ENCODE data around the gene BICRAL.

The BICRAL gene

GRCh38 chr6:42748203-42748898, 33.5 kb upstream of the BICRAL start:
- Histone ChIP-seq H3K27me3 (ENCODE audit: control insufficient read depth in 1 of 2, insufficient read depth in 2 of 2, low read length in 2 of 2) (no peaks in the 10 kb centered on the region), H3K9me3 (ENCODE audit: control insufficient read depth in 2 of 2, low read length in 2 of 2) (no peaks in the 10 kb centered on the region), H3K27ac (ENCODE audit: low read length) (no peak overlapping the region), H3K36me3 (ENCODE audit: control insufficient read depth in 2 of 2, insufficient read depth in 2 of 2, low read length in 2 of 2) (no peaks in the 10 kb centered on the region), H3K4me1 (ENCODE audit: control insufficient read depth, insufficient read depth, low read length) (peaks cover 13% of the 10 kb centered on the region), H3K4me3 (ENCODE audit: low read length in 2 of 2) (peak overlapping the region; percentile 21 to 86), H3K9ac (ENCODE audit: low read length in 2 of 2) (no peak overlapping the region)

GRCh38 chr6:42751055-42751454, 30.8 kb upstream of the BICRAL start:
- Histone ChIP-seq H3K9ac (ENCODE audit: low read length in 2 of 2) (no peak overlapping the region), H3K4me3 (ENCODE audit: low read length in 2 of 2) (no peak overlapping the region), H3K27ac (ENCODE audit: low read length) (no peak overlapping the region), H3K4me1 (ENCODE audit: control insufficient read depth, insufficient read depth, low read length) (no peaks in the 10 kb centered on the region), H3K27me3 (ENCODE audit: control insufficient read depth in 1 of 2, insufficient read depth in 2 of 2, low read length in 2 of 2) (no peaks in the 10 kb centered on the region), H3K9me3 (ENCODE audit: control insufficient read depth in 2 of 2, low read length in 2 of 2) (no peaks in the 10 kb centered on the region), H3K36me3 (ENCODE audit: control insufficient read depth in 2 of 2, insufficient read depth in 2 of 2, low read length in 2 of 2) (no peaks in the 10 kb centered on the region)

GRCh38 chr6:42754759-42755158, 27.1 kb upstream of the BICRAL start:
- no peaks in the 10 kb centered on the region for H3K27me3 ChIP-seq (ENCODE audit: control insufficient read depth in 1 of 2, insufficient read depth in 2 of 2, low read length in 2 of 2)
- no peaks in the 10 kb centered on the region for H3K9me3 ChIP-seq (ENCODE audit: control insufficient read depth in 2 of 2, low read length in 2 of 2)
- no peaks in the 10 kb centered on the region for H3K4me1 ChIP-seq (ENCODE audit: control insufficient read depth, insufficient read depth, low read length)
- H3K36me3 ChIP-seq (ENCODE audit: control insufficient read depth in 2 of 2, insufficient read depth in 2 of 2, low read length in 2 of 2) = peaks cover 6 to 11% of the 10 kb centered on the region in 2 donors
- H3K27ac ChIP-seq (ENCODE audit: low read length) = no peak overlapping the region
- no peak overlapping the region for H3K9ac ChIP-seq (ENCODE audit: low read length in 2 of 2)
- no peak overlapping the region for H3K4me3 ChIP-seq (ENCODE audit: low read length in 2 of 2)

- Histone ChIP-seq H3K27ac (ENCODE audit: low read length) (no peak overlapping the region), H3K27me3 (ENCODE audit: control insufficient read depth in 1 of 2, insufficient read depth in 2 of 2, low read length in 2 of 2) (no peaks in the 10 kb centered on the region), H3K36me3 (ENCODE audit: control insufficient read depth in 2 of 2, insufficient read depth in 2 of 2, low read length in 2 of 2) (peaks cover 6 to 11% of the 10 kb centered on the region in 2 donors), H3K9ac (ENCODE audit: low read length in 2 of 2) (no peak overlapping the region), H3K4me1 (ENCODE audit: control insufficient read depth, insufficient read depth, low read length) (no peaks in the 10 kb centered on the region), H3K4me3 (ENCODE audit: low read length in 2 of 2) (no peak overlapping the region), H3K9me3 (ENCODE audit: control insufficient read depth in 2 of 2, low read length in 2 of 2) (no peaks in the 10 kb centered on the region)
Observed at GRCh38 chr6:42756722-42757121, 25.1 kb upstream of the BICRAL start.

GRCh38 chr6:42758756-42759430, 23.0 kb upstream of the BICRAL start:
- H3K36me3 ChIP-seq (ENCODE audit: control insufficient read depth in 2 of 2, insufficient read depth in 2 of 2, low read length in 2 of 2) = peaks cover 6 to 11% of the 10 kb centered on the region in 2 donors
- H3K4me1 ChIP-seq (ENCODE audit: control insufficient read depth, insufficient read depth, low read length) = no peaks in the 10 kb centered on the region
- H3K27ac ChIP-seq (ENCODE audit: low read length) = no peak overlapping the region
- H3K4me3 ChIP-seq (ENCODE audit: low read length in 2 of 2) = no peak overlapping the region
- H3K27me3 ChIP-seq (ENCODE audit: control insufficient read depth in 1 of 2, insufficient read depth in 2 of 2, low read length in 2 of 2) = no peaks in the 10 kb centered on the region
- no peak overlapping the region for H3K9ac ChIP-seq (ENCODE audit: low read length in 2 of 2)
- no peaks in the 10 kb centered on the region for H3K9me3 ChIP-seq (ENCODE audit: control insufficient read depth in 2 of 2, low read length in 2 of 2)

GRCh38 chr6:42761287-42762067, 20.4 kb upstream of the BICRAL start:
- no peaks in the 10 kb centered on the region for H3K27me3 ChIP-seq (ENCODE audit: control insufficient read depth in 1 of 2, insufficient read depth in 2 of 2, low read length in 2 of 2)

GRCh38 chr6:42762426-42762859, 19.4 kb upstream of the BICRAL start:
- no peak overlapping the region for H3K4me3 ChIP-seq (ENCODE audit: low read length in 2 of 2)
- H3K27ac ChIP-seq (ENCODE audit: low read length) = no peak overlapping the region

More at GRCh38 chr6:42761287-42762067, 20.4 kb upstream of the BICRAL start:
- Histone ChIP-seq H3K36me3 (ENCODE audit: control insufficient read depth in 2 of 2, insufficient read depth in 2 of 2, low read length in 2 of 2) (peaks cover 6 to 11% of the 10 kb centered on the region in 2 donors), H3K9me3 (ENCODE audit: control insufficient read depth in 2 of 2, low read length in 2 of 2) (no peaks in the 10 kb centered on the region), H3K9ac (ENCODE audit: low read length in 2 of 2) (no peak overlapping the region), H3K4me1 (ENCODE audit: control insufficient read depth, insufficient read depth, low read length) (no peaks in the 10 kb centered on the region), H3K4me3 (ENCODE audit: low read length in 2 of 2) (no peak overlapping the region), H3K27ac (ENCODE audit: low read length) (no peak overlapping the region)

GRCh38 chr6:42762950-42763349, 18.9 kb upstream of the BICRAL start:
- Histone ChIP-seq H3K9me3 (ENCODE audit: control insufficient read depth in 2 of 2, low read length in 2 of 2) (no peaks in the 10 kb centered on the region), H3K9ac (ENCODE audit: low read length in 2 of 2) (no peak overlapping the region), H3K4me3 (ENCODE audit: low read length in 2 of 2) (no peak overlapping the region), H3K4me1 (ENCODE audit: control insufficient read depth, insufficient read depth, low read length) (no peaks in the 10 kb centered on the region), H3K36me3 (ENCODE audit: control insufficient read depth in 2 of 2, insufficient read depth in 2 of 2, low read length in 2 of 2) (peaks cover 6 to 11% of the 10 kb centered on the region in 2 donors), H3K27ac (ENCODE audit: low read length) (no peak overlapping the region), H3K27me3 (ENCODE audit: control insufficient read depth in 1 of 2, insufficient read depth in 2 of 2, low read length in 2 of 2) (no peaks in the 10 kb centered on the region)

More at GRCh38 chr6:42762426-42762859, 19.4 kb upstream of the BICRAL start:
- Histone ChIP-seq H3K36me3 (ENCODE audit: control insufficient read depth in 2 of 2, insufficient read depth in 2 of 2, low read length in 2 of 2) (peaks cover 6 to 11% of the 10 kb centered on the region in 2 donors), H3K9ac (ENCODE audit: low read length in 2 of 2) (no peak overlapping the region), H3K4me1 (ENCODE audit: control insufficient read depth, insufficient read depth, low read length) (no peaks in the 10 kb centered on the region), H3K27me3 (ENCODE audit: control insufficient read depth in 1 of 2, insufficient read depth in 2 of 2, low read length in 2 of 2) (no peaks in the 10 kb centered on the region), H3K9me3 (ENCODE audit: control insufficient read depth in 2 of 2, low read length in 2 of 2) (no peaks in the 10 kb centered on the region)

GRCh38 chr6:42764911-42765648, 16.8 kb upstream of the BICRAL start:
- Histone ChIP-seq H3K36me3 (ENCODE audit: control insufficient read depth in 2 of 2, insufficient read depth in 2 of 2, low read length in 2 of 2) (no peaks in the 10 kb centered on the region), H3K4me3 (ENCODE audit: low read length in 2 of 2) (no peak overlapping the region), H3K27me3 (ENCODE audit: control insufficient read depth in 1 of 2, insufficient read depth in 2 of 2, low read length in 2 of 2) (no peaks in the 10 kb centered on the region), H3K27ac (ENCODE audit: low read length) (no peak overlapping the region), H3K9ac (ENCODE audit: low read length in 2 of 2) (no peak overlapping the region), H3K4me1 (ENCODE audit: control insufficient read depth, insufficient read depth, low read length) (no peaks in the 10 kb centered on the region), H3K9me3 (ENCODE audit: control insufficient read depth in 2 of 2, low read length in 2 of 2) (no peaks in the 10 kb centered on the region)

- no peak overlapping the region for H3K4me3 ChIP-seq (ENCODE audit: low read length in 2 of 2)
- no peaks in the 10 kb centered on the region for H3K27me3 ChIP-seq (ENCODE audit: control insufficient read depth in 1 of 2, insufficient read depth in 2 of 2, low read length in 2 of 2)
- no peaks in the 10 kb centered on the region for H3K36me3 ChIP-seq (ENCODE audit: control insufficient read depth in 2 of 2, insufficient read depth in 2 of 2, low read length in 2 of 2)
- H3K9ac ChIP-seq (ENCODE audit: low read length in 2 of 2) = no peak overlapping the region
- H3K4me1 ChIP-seq (ENCODE audit: control insufficient read depth, insufficient read depth, low read length) = no peaks in the 10 kb centered on the region
- no peaks in the 10 kb centered on the region for H3K9me3 ChIP-seq (ENCODE audit: control insufficient read depth in 2 of 2, low read length in 2 of 2)
- H3K27ac ChIP-seq (ENCODE audit: low read length) = no peak overlapping the region
Observed at GRCh38 chr6:42766163-42766670, 15.6 kb upstream of the BICRAL start.

Data from stomach smooth muscle (tissue), 2 donors.